ENCODE results near the gene WNT7A. TPM values are rescaled to one million over a fixed set of nuclear protein-coding genes. Genes with fewer than 3 reads are reported as not detected.

WNT7A gene
- total and polyA plus RNA-seq, 2 donors (not counting 1 experiment from before 2014, with no cell fraction given) = not detected

- no peak overlapping the region for H3K4me3 Mint-ChIP-seq
Observed at GRCh38 chr3:13863965-13864595, 15.8 kb downstream of the WNT7A start.

More at GRCh38 chr3:13863965-13864595, 15.8 kb downstream of the WNT7A start:
- Histone ChIP-seq H3K4me3 (ENCODE audit: control extremely low read depth in 1 of 5, extremely low read depth in 1 of 5, insufficient read depth in 1 of 5, low read depth in 2 of 5, low read length in 4 of 5) (no peak overlapping the region), H4K20me1 (ENCODE audit: control insufficient read depth, insufficient read depth, low read length, poor library complexity, severe bottlenecking) (no peaks in the 10 kb centered on the region), H3K4me1 (ENCODE audit: control insufficient read depth in 2 of 2, insufficient read depth in 2 of 2, low read length in 2 of 2) (no peaks in the 10 kb centered on the region), H3K79me2 (ENCODE audit: control insufficient read depth, insufficient read depth, low read length) (no peaks in the 10 kb centered on the region), H2AFZ (ENCODE audit: insufficient read depth, low read depth, low read length, poor library complexity, severe bottlenecking) (no peak overlapping the region), H3K36me3 (replicated peaks in 1 of 2; ENCODE audit: control extremely low read depth in 1 of 2, control insufficient read depth in 1 of 2, extremely low read depth in 1 of 2, insufficient read depth in 2 of 2, low read length in 1 of 2) (no peaks in the 10 kb centered on the region), H3K4me2 (replicated peaks; ENCODE audit: low read depth, low read length, poor library complexity, severe bottlenecking) (no peak overlapping the region), H3K27me3 (replicated peaks in 1 of 4; ENCODE audit: control extremely low read depth in 1 of 4, control insufficient read depth in 3 of 4, insufficient read depth in 4 of 4, low read length in 3 of 4) (peaks cover 0 to 28% (median 0%) of the 10 kb centered on the region in 4 experiments), H3K9me3 (ENCODE audit: control extremely low read depth in 1 of 3, control insufficient read depth in 2 of 3, insufficient read depth in 1 of 3, low read length in 2 of 3) (peaks cover 0 to 7% (median 0%) of the 10 kb centered on the region in 3 donors), H3K9ac (ENCODE audit: low read length) (no peak overlapping the region), H3K27ac (ENCODE audit: low read length in 2 of 2) (no peak overlapping the region)
- Mint-ChIP-seq H3K27me3 (peaks cover 60% of the 10 kb centered on the region), H3K27ac (no peak overlapping the region), H3K4me1 (no peaks in the 10 kb centered on the region), H3K9me3 (ENCODE audit: insufficient read depth) (no peaks in the 10 kb centered on the region)
- CTCF ChIA-PET = no interaction called here
- POLR2A ChIA-PET = no interaction called here
- intact Hi-C loops (cut with micrococcal nuclease) = no loop called here
- DNase-seq (no peak), ATAC-seq (ENCODE audit: low read depth) (no peak)
- 78% methylated on average over 8 of the region's 10 CpGs for WGBS (ENCODE audit: insufficient coverage)
- TF ChIP-seq CTCF (IDR thresholded peaks at IDR 0.05) (no peak), EZH2 (IDR thresholded peaks at IDR 0.05; ENCODE audit: borderline replicate concordance, insufficient read depth, low read depth, low read length, poor library complexity, severe bottlenecking) (no peak)

Data from B cell (primary cell).